AG09319 (cell line): Measurements from ENCODE around the gene PLPP7.
A peak's percentile ranks its signal among the peaks of the same experiment; 100 is the strongest.
"Not testable (repeated sequence)": the region's sequence is repeated elsewhere in the genome, so short reads cannot be mapped to it uniquely, and the experiment has no call there.

Source experiments
- DNase-seq: peaks from one replicate; pipeline ENCODE4 v3.0.0-alpha.2; 2010; ENCODE audit warnings: low read depth; ENCODE audit errors: extremely low read depth
- CTCF ChIP-seq: IDR thresholded peaks from 2 replicates; pipeline ENCODE4 v1.5.1; 2011; ENCODE audit warnings: low read depth, mild to moderate bottlenecking, inconsistent platforms, low read length, moderate library complexity

Gene PLPP7

GRCh38 chr9:131347376-131348020 lies 58.0 kb downstream of the PLPP7 start:
- DNase-seq = no peak
- TF ChIP-seq CTCF = no peak

- no peak for DNase-seq
- TF ChIP-seq CTCF = no peak; the same call in none of the 2 replicates
Observed at GRCh38 chr9:131348631-131349521, 59.4 kb downstream of the PLPP7 start.

- no peak for DNase-seq
- no peak for TF ChIP-seq CTCF
Observed at GRCh38 chr9:131349522-131349880, 60.0 kb downstream of the PLPP7 start.

- peak; percentile 93 for TF ChIP-seq CTCF
- peak; percentile 65 for DNase-seq
Observed at GRCh38 chr9:131349881-131350563, 60.5 kb downstream of the PLPP7 start.

GRCh38 chr9:131356479-131356878 lies 67.0 kb downstream of the PLPP7 start:
- not testable (repeated sequence) for DNase-seq

GRCh38 chr9:131358556-131358955 lies 69.0 kb downstream of the PLPP7 start:
- DNase-seq = no peak
- no peak for TF ChIP-seq CTCF
